A673 (cell line): Measurements from ENCODE around the gene EFNA5. TPM values are rescaled to one million over a fixed set of nuclear protein-coding genes. Genes with fewer than 3 reads are reported as not detected.

Experiments
- BruUV-seq: library from RNA; stranded (reverse); fragments of 400-500 nt; replicated peaks from 2 replicates; lab custom pipeline; 2021; lab: Mats Ljungman, UMichigan
- CTCF ChIA-PET: fragments of 300-600 bp; sonication (Branson Sonifier 250); formaldehyde crosslinking; loops from one replicate; lab custom pipeline; 2022; ENCODE audit warnings: antibody characterized with exemption; lab: Charles Lee
- POLR2A ChIA-PET: fragments of 300-600 bp; sonication (Branson Sonifier 250); formaldehyde crosslinking; loops from one replicate; lab custom pipeline; 2022; ENCODE audit warnings: antibody characterized with exemption; ENCODE audit not compliant: low non-redundant PET; lab: Charles Lee
- DNase-seq: peaks from one replicate; pipeline ENCODE4 v3.0.0-alpha.2; 2015; ENCODE audit warnings: low spot score
- H3K27ac ChIP-seq: fragments of 200-600 bp; sonication (generic); 2 replicates; pipeline ENCODE4 v1.5.1; 2016; ENCODE audit warnings: mixed run types, low read depth, mild to moderate bottlenecking, mixed read lengths, antibody characterized with exemption, low read length; ENCODE audit not compliant: poor library complexity, severe bottlenecking
- H3K27me3 ChIP-seq: fragments of 200-600 bp; sonication (generic); replicated peaks from 2 replicates; pipeline ENCODE4 v1.6.1; 2017; ENCODE audit warnings: mixed run types, low read depth, mild to moderate bottlenecking, mixed read lengths, antibody characterized with exemption, low read length; ENCODE audit not compliant: insufficient read depth, poor library complexity
- H3K36me3 ChIP-seq: fragments of 200-600 bp; sonication (generic); 2 replicates; pipeline ENCODE4 v1.6.1; 2016; ENCODE audit warnings: mixed run types, mild to moderate bottlenecking, mixed read lengths, antibody characterized with exemption, low read length; ENCODE audit not compliant: insufficient read depth, poor library complexity, severe bottlenecking
- H3K4me1 ChIP-seq: fragments of 200-600 bp; sonication (generic); 2 replicates; pipeline ENCODE4 v1.6.1; 2017; ENCODE audit warnings: mixed run types, mild to moderate bottlenecking, mixed read lengths, antibody characterized with exemption, low read length; ENCODE audit not compliant: insufficient read depth, poor library complexity, severe bottlenecking
- H3K4me3 ChIP-seq: fragments of 200-600 bp; sonication (generic); 2 replicates; pipeline ENCODE4 v1.5.1; 2016; ENCODE audit warnings: low read depth, mixed run types, mild to moderate bottlenecking, mixed read lengths, low read length; ENCODE audit not compliant: poor library complexity, severe bottlenecking
- H3K9me3 ChIP-seq: fragments of 200-600 bp; sonication (generic); 2 replicates; pipeline ENCODE4 v1.6.1; 2016; ENCODE audit warnings: mixed run types, low read depth, mild to moderate bottlenecking, mixed read lengths, antibody characterized with exemption, low read length; ENCODE audit not compliant: poor library complexity, severe bottlenecking
- EZH2 ChIP-seq: fragments of 200-600 bp; sonication (generic); IDR thresholded peaks from 2 replicates; pipeline ENCODE4 v1.6.1; 2017; ENCODE audit warnings: borderline replicate concordance, low read depth, mild to moderate bottlenecking, mixed read lengths, antibody characterized with exemption, low read length; ENCODE audit not compliant: poor library complexity, severe bottlenecking
- intact Hi-C: fragments of 100-400 bp; cut with micrococcal nuclease; formaldehyde crosslinking; loops from one replicate; pipeline ENCODE4 v1.10.0; 2022; ENCODE audit not compliant: unreplicated experiment
- total RNA-seq: library from RNA; stranded (reverse); gene quantifications from 2 replicates; pipeline ENCODE4 v1.2.3, GENCODE V29; 2021
- TF ChIP-seq, protein P1 (sequence below): fragments of 300-800, 200-600 bp; sonication (generic); conservative IDR thresholded peaks from 2 replicates; pipeline ENCODE4 v1.5.1; 2017; ENCODE audit warnings: low read depth, mild to moderate bottlenecking, antibody characterized with exemption, low read length, moderate library complexity, mixed read lengths

The EFNA5 gene
- total RNA-seq, 1 experiment from 2014 or later: 16.7 TPM

GRCh38 chr5:107574287-107574686 is 96.5 kb downstream of the EFNA5 start:
- Histone ChIP-seq H3K27me3 (peaks cover 30% of the 10 kb centered on the region), H3K4me1 (peaks cover 46% of the 10 kb centered on the region)

GRCh38 chr5:107572715-107573368 is 97.9 kb downstream of the EFNA5 start:
- H3K4me3 ChIP-seq: no peak overlapping the region
- ChIA-PET POLR2A (no interaction called here), CTCF (interaction anchor here (0.5 to 1.0 kb wide), 8 partner anchors 9 to 532 kb away, joined by 3 to 6 read pairs (median 3); no protein-coding TSS in a partner anchor)
- BruUV-seq: no TSS peak
- no peak for DNase-seq
- intact Hi-C loops: loop anchor here (5.0 to 10.0 kb wide), 5 partner anchors 71 to 378 kb away; partner anchors contain the start of gene EFNA5
- no peak overlapping the region for H3K27ac ChIP-seq
- TF ChIP-seq, protein P1, sequence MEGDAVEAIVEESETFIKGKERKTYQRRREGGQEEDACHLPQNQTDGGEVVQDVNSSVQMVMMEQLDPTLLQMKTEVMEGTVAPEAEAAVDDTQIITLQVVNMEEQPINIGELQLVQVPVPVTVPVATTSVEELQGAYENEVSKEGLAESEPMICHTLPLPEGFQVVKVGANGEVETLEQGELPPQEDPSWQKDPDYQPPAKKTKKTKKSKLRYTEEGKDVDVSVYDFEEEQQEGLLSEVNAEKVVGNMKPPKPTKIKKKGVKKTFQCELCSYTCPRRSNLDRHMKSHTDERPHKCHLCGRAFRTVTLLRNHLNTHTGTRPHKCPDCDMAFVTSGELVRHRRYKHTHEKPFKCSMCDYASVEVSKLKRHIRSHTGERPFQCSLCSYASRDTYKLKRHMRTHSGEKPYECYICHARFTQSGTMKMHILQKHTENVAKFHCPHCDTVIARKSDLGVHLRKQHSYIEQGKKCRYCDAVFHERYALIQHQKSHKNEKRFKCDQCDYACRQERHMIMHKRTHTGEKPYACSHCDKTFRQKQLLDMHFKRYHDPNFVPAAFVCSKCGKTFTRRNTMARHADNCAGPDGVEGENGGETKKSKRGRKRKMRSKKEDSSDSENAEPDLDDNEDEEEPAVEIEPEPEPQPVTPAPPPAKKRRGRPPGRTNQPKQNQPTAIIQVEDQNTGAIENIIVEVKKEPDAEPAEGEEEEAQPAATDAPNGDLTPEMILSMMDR: no peak
- no peak for TF ChIP-seq EZH2
- H3K27me3 ChIP-seq: peaks cover 21% of the 10 kb centered on the region
- H3K9me3 ChIP-seq: no peaks in the 10 kb centered on the region
- H3K36me3 ChIP-seq: no peaks in the 10 kb centered on the region
- peaks cover 46% of the 10 kb centered on the region for H3K4me1 ChIP-seq

More at GRCh38 chr5:107574287-107574686, 96.5 kb downstream of the EFNA5 start:
- intact Hi-C loops: loop anchor here (5.0 to 10.0 kb wide), 5 partner anchors 72 to 379 kb away; partner anchors contain the start of gene EFNA5
- no peaks in the 10 kb centered on the region for H3K9me3 ChIP-seq
- ChIA-PET CTCF (no interaction called here), POLR2A (no interaction called here)
- no peaks in the 10 kb centered on the region for H3K36me3 ChIP-seq
- BruUV-seq: no TSS peak
- no peak overlapping the region for H3K27ac ChIP-seq
- no peak overlapping the region for H3K4me3 ChIP-seq
- TF ChIP-seq, protein P1: no peak
- no peak for TF ChIP-seq EZH2
- DNase-seq: no peak

DNA sequence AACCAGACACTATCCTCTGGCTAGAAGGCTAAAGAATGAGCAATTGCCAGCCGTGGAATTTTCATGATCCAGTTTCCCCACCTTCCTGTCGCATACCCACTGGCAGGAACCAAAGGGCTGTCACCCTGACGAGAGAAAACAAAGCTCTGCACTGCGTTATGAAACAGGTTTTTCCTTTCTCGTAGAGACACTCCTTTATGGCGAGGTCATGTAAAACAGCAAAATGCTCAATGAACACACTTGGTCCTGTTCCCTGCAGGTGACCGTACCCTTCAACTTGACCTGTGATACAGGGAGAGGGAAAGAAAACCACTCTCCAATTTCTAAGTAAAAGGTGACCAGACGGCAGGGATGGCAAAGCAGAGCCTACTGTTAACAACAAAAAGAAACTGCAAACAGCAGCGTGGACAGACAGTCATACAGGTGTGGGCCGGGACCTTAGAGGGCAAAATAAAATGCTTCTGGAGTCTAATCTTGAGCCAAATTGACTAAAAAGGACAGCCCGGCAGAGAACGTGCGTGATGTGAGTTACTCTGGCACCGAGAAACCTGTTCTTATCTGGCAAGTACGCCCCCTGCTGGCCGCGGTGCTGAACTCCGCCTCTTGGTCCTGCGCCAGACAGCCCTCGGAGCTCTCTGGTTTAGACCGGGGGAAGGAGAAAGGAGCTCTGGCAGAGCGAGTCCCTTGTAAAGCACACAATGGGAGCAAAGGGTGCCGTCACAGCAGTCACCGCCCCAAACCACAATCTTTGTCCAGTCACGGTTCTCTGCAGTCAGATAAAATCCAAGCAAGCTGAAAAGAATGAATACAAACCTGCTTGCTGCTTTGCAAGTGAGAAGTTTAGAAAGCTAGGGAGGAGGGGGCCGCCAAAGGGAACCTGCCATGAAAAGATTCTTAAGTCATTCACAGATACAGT is 98.9 kb downstream of the EFNA5 start:
- intact Hi-C loops: loop anchor here (5.0 to 10.0 kb wide), 5 partner anchors 70 to 377 kb away; partner anchors contain the start of gene EFNA5
- peak; percentile 95 for DNase-seq
- H3K4me1 ChIP-seq: peaks cover 43% of the 10 kb centered on the region
- H3K36me3 ChIP-seq: no peaks in the 10 kb centered on the region
- TF ChIP-seq, protein P1: peak; percentile 96
- no peak for TF ChIP-seq EZH2
- no peaks in the 10 kb centered on the region for H3K9me3 ChIP-seq
- BruUV-seq: no TSS peak
- ChIA-PET CTCF (interaction anchor here (0.5 to 1.0 kb wide), 9 partner anchors 8 to 531 kb away, joined by 3 to 6 read pairs (median 3); no protein-coding TSS in a partner anchor), POLR2A (no interaction called here)
- peak overlapping the region; percentile 21 for H3K4me3 ChIP-seq
- peaks cover 19% of the 10 kb centered on the region for H3K27me3 ChIP-seq
- no peak overlapping the region for H3K27ac ChIP-seq
